Hippocampal formation (tissue), 2 donors: ENCODE results near the gene PTGDR.

Experiments
- DNase-seq, 2 donors: peaks; one replicate each; lab custom pipeline; 2025; lab: John Stamatoyannopoulos, UW

The PTGDR gene, protein sequence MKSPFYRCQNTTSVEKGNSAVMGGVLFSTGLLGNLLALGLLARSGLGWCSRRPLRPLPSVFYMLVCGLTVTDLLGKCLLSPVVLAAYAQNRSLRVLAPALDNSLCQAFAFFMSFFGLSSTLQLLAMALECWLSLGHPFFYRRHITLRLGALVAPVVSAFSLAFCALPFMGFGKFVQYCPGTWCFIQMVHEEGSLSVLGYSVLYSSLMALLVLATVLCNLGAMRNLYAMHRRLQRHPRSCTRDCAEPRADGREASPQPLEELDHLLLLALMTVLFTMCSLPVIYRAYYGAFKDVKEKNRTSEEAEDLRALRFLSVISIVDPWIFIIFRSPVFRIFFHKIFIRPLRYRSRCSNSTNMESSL

DNA sequence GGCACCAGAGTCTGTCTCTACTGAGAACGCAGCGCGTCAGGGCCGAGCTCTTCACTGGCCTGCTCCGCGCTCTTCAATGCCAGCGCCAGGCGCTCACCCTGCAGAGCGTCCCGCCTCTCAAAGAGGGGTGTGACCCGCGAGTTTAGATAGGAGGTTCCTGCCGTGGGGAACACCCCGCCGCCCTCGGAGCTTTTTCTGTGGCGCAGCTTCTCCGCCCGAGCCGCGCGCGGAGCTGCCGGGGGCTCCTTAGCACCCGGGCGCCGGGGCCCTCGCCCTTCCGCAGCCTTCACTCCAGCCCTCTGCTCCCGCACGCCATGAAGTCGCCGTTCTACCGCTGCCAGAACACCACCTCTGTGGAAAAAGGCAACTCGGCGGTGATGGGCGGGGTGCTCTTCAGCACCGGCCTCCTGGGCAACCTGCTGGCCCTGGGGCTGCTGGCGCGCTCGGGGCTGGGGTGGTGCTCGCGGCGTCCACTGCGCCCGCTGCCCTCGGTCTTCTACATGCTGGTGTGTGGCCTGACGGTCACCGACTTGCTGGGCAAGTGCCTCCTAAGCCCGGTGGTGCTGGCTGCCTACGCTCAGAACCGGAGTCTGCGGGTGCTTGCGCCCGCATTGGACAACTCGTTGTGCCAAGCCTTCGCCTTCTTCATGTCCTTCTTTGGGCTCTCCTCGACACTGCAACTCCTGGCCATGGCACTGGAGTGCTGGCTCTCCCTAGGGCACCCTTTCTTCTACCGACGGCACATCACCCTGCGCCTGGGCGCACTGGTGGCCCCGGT, at the start of gene PTGDR:
Gene PTGDR, plus strand, starts transcription at position 198 of the 778 bp plus-strand sequence. Its CDS starts 117 bp downstream, at position 315.
- DNase-seq = no peak

- DNase-seq = no peak
These were observed 47.9 kb upstream of the PTGDR start for GRCh38 chr14:52219488-52220084.

DNA sequence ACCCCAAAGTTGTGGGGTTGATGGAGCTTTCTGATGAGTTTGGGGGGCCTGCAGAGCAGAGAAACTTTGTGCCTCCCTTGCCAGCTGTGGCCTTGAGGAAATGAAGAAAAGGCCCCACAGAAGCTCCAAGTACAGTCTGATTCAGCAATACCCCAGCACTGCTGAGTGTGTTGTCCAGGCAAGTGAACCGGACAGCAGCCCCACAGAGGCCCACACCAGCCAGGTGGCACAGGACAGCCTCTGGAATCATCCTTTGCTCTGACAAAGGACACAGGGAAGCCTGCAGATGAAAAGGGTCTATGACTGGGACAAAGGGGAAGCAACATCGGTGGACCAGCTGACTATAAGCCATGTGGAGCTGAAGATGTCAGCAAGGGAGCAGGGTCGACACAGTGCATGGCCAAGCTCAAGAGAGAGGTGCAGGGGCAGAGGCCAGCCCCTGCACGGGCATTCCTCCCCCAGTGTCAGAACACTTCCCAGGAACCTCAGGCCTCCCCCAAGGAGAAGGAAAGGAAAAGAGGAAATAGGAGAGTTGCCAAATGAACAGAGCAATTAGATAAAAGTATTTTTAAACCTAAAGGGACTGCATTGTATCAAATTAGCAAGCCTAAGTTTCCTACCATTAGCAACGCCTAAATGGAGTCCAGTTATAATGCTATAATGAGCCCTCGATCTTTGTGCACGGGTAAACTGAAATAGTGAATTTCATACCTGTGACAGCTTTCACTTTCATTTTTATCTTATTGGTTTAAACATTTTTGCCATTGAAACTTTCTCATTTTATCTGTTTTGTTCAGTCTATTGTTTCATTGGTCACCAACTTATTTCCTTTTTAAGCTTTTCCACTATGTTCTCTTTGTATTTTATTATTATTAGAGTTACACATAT, 46.3 kb upstream of the PTGDR start:
- DNase-seq = no peak

- no peak for DNase-seq
These were observed 44.6 kb upstream of the PTGDR start for GRCh38 chr14:52222901-52223300.

GRCh38 chr14:52227619-52228222, 39.8 kb upstream of the PTGDR start:
- DNase-seq = no peak

DNA sequence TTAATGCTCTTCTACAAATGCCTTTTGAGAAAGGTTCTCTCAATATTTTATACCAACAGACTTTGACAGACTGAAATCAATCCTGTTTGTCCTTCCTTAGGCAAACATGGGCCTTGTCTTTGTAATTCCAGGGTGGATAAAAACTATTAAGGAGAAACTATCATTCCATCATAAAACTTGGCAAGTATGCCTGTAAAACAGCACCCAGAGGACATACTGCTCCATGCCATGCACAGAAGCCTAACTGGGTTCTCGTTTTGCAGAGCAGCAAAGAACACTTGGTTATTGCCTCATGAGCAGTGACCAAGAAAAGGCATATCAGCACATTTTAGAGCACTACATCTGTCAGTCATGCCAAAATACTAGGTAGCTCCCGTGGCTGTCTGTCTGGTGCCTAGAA, 33.8 kb upstream of the PTGDR start:
- no peak for DNase-seq

DNA sequence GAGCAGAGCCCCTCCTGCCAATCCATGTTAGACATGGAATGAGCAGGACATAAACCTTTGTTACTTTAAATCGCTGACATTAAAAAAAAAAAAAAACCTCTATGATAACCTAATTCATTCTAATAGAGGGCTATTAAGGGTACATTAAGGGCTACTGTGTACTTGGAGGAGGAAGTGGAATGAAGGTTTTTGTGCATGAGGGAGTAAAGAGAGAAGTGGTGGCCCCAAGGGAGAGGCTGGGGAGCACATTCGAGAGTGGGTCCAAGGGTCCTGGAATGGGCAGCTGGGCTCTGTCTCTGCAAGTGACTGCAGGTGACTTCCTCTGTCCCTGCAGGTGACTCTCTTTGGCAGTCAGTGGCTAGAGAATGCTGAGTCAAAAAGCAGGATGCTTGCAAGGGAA, 32.1 kb upstream of the PTGDR start:
- DNase-seq = no peak

DNA sequence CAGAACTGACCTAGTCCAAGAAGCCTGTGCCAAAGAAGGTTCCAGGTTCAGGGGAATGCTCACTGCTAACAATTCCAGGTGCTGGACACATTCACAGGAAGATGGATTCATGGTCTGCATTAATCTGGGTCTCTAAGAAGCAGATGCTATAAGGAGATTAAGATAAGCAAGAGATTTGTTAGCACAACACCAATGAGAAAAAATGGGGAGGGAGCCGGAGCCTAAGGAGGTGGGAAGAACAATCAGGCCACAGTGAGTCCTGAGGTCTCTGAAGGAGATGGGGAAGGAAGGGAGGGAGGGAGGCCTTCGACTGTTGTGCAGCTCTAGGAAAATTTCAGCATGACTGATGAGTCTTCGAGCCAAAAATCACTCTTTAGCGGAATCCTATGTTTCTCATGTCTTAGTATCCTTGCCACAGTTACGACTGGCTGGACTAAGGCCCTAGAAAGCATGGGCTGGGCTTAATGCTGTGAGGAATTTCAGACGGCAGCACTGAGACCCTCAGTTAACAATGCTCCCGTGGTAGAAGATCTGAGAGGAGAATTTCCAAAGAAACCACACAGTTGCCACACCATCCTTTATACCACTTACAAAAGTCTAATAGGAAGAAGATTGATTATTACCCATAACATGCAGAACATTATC, 31.5 kb upstream of the PTGDR start:
- DNase-seq = no peak

DNA sequence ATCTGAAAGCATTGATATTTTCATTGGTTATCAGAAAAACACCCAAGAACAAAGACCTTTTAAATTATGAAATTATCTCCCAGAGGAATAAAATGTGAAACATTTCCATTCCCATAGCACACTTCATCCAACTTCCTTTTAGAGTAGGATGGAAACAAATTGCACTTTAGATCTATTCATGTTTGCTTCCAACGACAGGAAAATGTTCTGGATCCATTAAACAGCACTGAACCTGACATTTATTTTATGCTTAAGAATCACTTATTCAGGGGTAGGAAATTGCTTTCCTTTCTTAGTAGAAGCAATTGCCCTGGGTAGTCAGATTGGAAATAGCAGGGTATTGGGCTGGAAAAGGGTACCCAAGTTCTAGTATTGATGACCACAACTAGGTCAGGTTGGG, 28.8 kb upstream of the PTGDR start:
- no peak for DNase-seq

DNA sequence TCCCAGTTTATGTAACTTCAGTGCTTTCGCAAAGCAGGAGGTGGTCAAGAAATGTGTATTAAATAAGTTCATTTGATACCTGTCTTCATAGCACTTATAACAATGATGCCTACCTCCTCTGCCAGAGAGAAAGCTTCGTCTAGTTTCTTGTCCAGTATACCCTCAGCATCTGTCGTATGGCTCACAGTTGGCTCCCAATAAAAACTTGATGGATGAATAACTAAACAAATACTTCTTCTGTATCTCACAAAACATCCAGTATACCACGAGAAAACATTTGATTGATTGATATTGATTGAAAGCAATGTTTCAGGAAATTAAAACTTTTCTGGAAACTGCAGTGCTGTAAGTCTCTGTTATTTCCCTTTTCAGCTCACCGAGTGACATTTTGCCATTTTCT, 26.9 kb upstream of the PTGDR start:
- DNase-seq = no peak

- DNase-seq = no peak
These were observed 26.3 kb upstream of the PTGDR start for GRCh38 chr14:52241087-52241793.

GRCh38 chr14:52244328-52244727, 23.2 kb upstream of the PTGDR start:
- DNase-seq = no peak

DNA sequence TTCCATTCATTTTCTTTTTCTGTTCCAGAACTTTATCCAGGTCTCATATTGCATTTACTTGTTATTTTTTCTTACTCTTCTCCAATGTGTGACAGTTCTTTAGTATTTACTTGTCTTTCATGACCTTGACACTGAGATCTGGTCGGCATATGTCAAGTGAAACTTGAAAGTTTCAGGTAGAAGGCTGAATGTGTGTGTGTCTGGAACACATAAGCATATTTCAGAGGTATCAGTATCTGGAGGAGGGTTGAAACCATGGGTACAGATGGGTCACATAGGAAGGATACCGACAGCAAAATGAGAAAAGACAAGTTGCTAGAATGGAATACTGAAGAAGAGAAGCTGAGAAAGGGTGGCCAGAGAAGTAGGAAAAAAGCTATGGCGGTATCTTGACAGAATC, 22.5 kb upstream of the PTGDR start:
- no peak for DNase-seq

DNA sequence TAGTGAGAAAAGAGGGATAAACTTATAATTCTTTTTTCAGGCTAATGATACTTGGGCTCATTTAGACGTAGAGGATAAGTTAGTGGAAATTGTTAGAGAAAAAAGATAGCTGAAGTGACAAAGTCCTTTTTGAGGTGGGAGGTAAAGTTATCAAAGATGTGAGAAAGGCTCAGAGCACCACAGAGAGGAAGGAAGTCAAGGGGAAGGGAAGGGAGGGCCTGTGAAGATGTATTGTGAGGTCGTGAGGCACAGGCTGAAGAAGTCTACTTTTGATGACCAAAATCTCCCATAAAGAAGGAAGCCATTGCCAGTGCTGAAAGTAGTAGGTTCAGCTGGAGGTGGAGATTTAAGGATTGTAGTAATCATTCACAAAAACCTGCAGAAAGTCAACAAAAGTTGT, 19.4 kb upstream of the PTGDR start:
- DNase-seq = no peak

DNA sequence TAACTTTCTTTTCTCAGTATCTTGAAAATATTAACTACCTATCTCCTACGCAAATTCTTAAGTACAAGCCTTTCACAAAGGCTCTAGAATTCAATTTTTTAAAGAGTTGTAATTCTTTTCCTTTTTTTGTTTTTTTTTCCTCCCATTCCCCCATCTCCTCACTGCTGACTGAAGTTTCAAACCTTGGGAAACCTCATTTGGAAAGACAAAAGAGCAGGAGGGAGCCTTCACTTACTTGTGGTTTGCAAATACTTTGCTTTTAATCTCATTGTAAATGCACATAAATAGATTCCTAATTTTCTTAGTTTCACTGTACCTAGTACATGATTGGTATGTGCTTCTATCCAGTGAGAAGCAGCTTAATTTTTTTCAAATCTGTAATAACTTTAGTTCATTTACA, 15.8 kb upstream of the PTGDR start:
- no peak for DNase-seq

DNA sequence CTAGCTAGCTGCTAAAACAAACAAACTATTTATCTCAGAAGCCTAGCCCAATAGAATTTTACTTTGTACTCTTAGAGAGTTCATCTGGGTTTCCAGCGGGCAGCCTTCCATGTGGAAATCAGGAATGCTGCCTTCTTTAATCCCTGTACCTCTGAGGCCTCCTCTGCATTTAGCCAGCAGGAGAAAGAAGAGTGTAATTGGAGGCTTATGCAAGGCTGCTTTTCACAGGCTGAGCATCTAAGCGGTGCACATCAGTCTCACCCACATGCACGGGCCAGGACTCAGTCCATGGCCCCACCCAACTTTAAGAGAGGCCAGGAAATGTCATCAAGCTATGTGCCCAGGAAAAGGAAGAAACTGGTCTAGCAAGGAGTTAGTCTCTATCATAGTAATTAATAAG, 14.0 kb upstream of the PTGDR start:
- no peak for DNase-seq

GRCh38 chr14:52254086-52254485, 13.4 kb upstream of the PTGDR start:
- no peak for DNase-seq

DNA sequence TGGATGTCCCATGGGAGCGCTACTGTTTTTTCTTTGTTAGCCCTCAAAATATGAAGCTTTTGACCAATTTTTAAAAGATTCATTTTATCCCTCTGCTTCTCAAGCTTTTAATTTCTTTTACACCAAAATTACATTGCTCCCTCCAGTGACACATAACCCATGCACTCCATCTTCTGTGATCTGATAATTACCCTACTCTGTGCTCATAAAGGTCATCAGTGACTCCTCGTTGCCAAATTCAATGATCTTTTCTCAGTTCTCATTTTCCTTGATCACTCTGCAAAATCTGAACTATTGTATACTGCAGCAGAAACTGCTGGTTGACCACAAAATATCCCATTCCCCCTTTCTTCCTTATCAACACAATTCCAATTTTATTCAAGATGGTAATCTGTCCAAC, 8.7 kb upstream of the PTGDR start:
- DNase-seq = no peak

DNA sequence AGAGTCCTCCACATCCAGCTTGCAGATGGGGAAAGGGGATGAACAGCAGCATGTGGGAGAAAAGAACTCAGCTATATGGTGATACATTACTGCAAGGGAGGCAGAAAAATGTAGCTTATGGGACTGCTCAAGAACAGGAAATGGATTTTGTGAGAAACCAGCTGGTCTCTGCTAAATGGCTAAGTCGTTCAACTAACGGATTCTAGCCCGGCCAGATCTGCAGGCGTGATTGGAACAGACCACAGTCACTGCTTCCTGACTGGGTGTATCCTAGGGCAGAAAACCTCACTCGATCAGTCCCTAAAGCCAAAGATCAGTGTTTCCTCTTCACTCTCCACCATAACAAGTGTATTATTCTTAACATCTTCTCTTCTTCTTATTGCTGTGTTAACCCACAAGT, 8.1 kb upstream of the PTGDR start:
- DNase-seq = no peak

DNA sequence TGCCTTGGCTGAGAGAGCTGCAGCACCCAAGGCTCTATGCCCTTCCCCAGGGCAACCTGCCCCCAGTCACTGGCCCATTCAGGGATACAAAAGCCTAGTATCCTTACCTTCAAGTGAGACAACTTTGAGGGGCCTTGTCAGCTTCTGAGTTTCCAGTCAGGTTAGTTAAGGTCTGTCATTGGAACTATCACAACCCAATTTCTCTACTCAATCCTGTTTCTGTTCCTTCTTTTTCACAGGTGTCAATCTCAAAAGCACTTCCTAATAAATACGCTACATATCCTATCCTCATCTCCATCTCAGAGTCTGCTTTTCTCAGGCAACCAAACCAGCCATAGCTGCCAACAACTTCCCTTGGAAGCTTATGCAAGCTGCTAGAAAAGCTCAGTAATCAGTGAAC, 4.9 kb upstream of the PTGDR start:
- DNase-seq = no peak
